ENCODE results near the gene IDS. TPM values are rescaled to one million over a fixed set of nuclear protein-coding genes. Genes with fewer than 3 reads are reported as not detected.

IDS gene
- total RNA-seq, 1 experiment from 2014 or later, result 13.3 TPM

DNA sequence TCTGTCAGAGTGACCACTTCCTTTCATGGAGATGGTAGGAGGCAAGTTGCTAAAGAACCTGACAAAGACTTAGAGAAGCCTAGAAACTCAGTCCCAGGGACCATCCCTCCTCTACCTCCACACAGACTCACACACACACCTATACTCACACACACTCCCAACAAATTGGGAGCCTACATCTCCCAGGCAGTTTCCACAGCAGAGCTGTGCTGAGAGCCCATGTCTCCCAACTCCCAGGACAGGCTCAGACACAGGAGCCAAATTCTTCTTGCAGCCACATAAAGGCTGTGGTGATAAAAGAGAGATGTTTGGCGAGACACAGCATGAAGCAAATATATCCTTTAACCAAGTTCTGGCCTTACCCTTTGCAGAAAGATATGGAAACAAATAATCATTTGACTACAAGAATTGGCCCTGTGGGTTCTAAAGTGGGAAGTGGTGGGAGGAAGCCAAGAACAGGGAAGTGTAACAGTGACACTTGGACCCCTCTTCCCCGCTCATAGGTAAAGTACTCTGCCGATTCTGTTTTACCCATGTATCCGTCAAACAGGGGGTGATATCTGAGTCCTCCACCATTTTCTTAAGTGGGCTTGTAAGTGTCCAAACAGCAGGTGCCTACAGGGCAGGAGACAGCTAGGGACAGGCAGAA, 11.0 kb upstream of the IDS start (continued):
- TF ChIP-seq, protein P1, sequence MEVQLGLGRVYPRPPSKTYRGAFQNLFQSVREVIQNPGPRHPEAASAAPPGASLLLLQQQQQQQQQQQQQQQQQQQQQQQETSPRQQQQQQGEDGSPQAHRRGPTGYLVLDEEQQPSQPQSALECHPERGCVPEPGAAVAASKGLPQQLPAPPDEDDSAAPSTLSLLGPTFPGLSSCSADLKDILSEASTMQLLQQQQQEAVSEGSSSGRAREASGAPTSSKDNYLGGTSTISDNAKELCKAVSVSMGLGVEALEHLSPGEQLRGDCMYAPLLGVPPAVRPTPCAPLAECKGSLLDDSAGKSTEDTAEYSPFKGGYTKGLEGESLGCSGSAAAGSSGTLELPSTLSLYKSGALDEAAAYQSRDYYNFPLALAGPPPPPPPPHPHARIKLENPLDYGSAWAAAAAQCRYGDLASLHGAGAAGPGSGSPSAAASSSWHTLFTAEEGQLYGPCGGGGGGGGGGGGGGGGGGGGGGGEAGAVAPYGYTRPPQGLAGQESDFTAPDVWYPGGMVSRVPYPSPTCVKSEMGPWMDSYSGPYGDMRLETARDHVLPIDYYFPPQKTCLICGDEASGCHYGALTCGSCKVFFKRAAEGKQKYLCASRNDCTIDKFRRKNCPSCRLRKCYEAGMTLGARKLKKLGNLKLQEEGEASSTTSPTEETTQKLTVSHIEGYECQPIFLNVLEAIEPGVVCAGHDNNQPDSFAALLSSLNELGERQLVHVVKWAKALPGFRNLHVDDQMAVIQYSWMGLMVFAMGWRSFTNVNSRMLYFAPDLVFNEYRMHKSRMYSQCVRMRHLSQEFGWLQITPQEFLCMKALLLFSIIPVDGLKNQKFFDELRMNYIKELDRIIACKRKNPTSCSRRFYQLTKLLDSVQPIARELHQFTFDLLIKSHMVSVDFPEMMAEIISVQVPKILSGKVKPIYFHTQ (CRISPR knock-in tag; IDR thresholded peaks at IDR 0.05), result no peak
- TF ChIP-seq ZNF423 (CRISPR knock-in tag; IDR thresholded peaks at IDR 0.05) (no peak), ZNF263 (CRISPR knock-in tag; IDR thresholded peaks at IDR 0.05; ENCODE audit: low read depth) (no peak), SP1 (CRISPR knock-in tag; conservative IDR thresholded peaks at IDR 0.05) (no peak), MLX (CRISPR knock-in tag; IDR thresholded peaks at IDR 0.05) (no peak), PRDM15 (CRISPR knock-in tag; IDR thresholded peaks at IDR 0.05) (no peak), MAX (CRISPR knock-in tag; IDR thresholded peaks at IDR 0.05) (no peak)

- H3K27ac Mint-ChIP-seq, result no peak overlapping the region
- no peak overlapping the region for H3K4me3 Mint-ChIP-seq
- no peaks in the 10 kb centered on the region for H3K36me3 Mint-ChIP-seq
- CTCF ChIA-PET, result interaction anchor here (2.4 kb wide), 1 partner anchor 20 kb away, joined by 7 read pairs; no protein-coding TSS in a partner anchor
- DNase-seq (ENCODE audit: low spot score) (no peak), ATAC-seq (no peak)
- TF ChIP-seq, protein P2, sequence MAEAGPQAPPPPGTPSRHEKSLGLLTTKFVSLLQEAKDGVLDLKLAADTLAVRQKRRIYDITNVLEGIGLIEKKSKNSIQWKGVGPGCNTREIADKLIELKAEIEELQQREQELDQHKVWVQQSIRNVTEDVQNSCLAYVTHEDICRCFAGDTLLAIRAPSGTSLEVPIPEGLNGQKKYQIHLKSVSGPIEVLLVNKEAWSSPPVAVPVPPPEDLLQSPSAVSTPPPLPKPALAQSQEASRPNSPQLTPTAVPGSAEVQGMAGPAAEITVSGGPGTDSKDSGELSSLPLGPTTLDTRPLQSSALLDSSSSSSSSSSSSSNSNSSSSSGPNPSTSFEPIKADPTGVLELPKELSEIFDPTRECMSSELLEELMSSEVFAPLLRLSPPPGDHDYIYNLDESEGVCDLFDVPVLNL (CRISPR knock-in tag; IDR thresholded peaks at IDR 0.05; ENCODE audit: borderline replicate concordance, low read depth), result no peak
- no peak for TF ChIP-seq CREB1 (CRISPR knock-in tag; IDR thresholded peaks at IDR 0.05)
- TF ChIP-seq HMGXB4 (CRISPR knock-in tag; IDR thresholded peaks at IDR 0.05), result no peak
- no peak for TF ChIP-seq PRDM15 (CRISPR knock-in tag; IDR thresholded peaks at IDR 0.05)
- no peak for TF ChIP-seq MXD4 (CRISPR knock-in tag; IDR thresholded peaks at IDR 0.05; ENCODE audit: borderline replicate concordance)
- no peak for TF ChIP-seq ZNF219 (CRISPR knock-in tag; IDR thresholded peaks at IDR 0.05; ENCODE audit: borderline replicate concordance)
- no peaks in the 10 kb centered on the region for H3K9me3 Mint-ChIP-seq
- peaks cover 12% of the 10 kb centered on the region for H3K27me3 Mint-ChIP-seq (ENCODE audit: low read depth)
- POLR2A ChIA-PET, result no interaction called here
- H3K4me1 Mint-ChIP-seq, result peaks cover 3% of the 10 kb centered on the region; the same call in 1 of the 2 replicates
Observed at GRCh38 chrX:149513825-149514428, 8.8 kb upstream of the IDS start.
